Stimulated activated CD8-positive, alpha-beta memory T cell treated with anti-CD3 and anti-CD28 coated beads, Interleukin-7, amount 100 ng/mL, for 48 hours (primary cell): ENCODE results near the gene PIK3IP1.
A peak's percentile ranks its signal among the peaks of the same experiment; 100 is the strongest.

Experiments
- DNase-seq, 2 donors: peaks; one replicate each; pipeline ENCODE4 v3.0.0-alpha.2; 2020; ENCODE audit warnings: low read depth in 1 of 2; ENCODE audit errors: extremely low read depth in 1 of 2

Gene PIK3IP1

GRCh38 chr22:31313366-31314147 is 21.3 kb upstream of the PIK3IP1 start:
- DNase-seq, result peak in 1 of 2 donors; percentile 43

- no peak for DNase-seq
These were observed 15.9 kb upstream of the PIK3IP1 start for GRCh38 chr22:31308181-31308580.

GRCh38 chr22:31305194-31305593 is 12.9 kb upstream of the PIK3IP1 start:
- no peak for DNase-seq

- DNase-seq, result no peak
These were observed 10.2 kb upstream of the PIK3IP1 start for GRCh38 chr22:31302537-31302936.

- DNase-seq, result no peak
These were observed 9.7 kb upstream of the PIK3IP1 start for GRCh38 chr22:31302006-31302405.

- no peak for DNase-seq
These were observed 8.6 kb upstream of the PIK3IP1 start for GRCh38 chr22:31300896-31301295.

- DNase-seq, result no peak
These were observed 3.8 kb upstream of the PIK3IP1 start for GRCh38 chr22:31295831-31296657.

- DNase-seq, result no peak
These were observed 3.1 kb upstream of the PIK3IP1 start for GRCh38 chr22:31295360-31295759.

- no peak for DNase-seq
These were observed 630 bp downstream of the PIK3IP1 start for GRCh38 chr22:31291481-31292235.

GRCh38 chr22:31290494-31291471 is 1.5 kb downstream of the PIK3IP1 start:
- peak; percentile 89 for DNase-seq

- DNase-seq, result no peak
These were observed 2.9 kb downstream of the PIK3IP1 start for GRCh38 chr22:31289344-31289743.

GRCh38 chr22:31288496-31289240 is 3.6 kb downstream of the PIK3IP1 start:
- DNase-seq, result no peak

- DNase-seq, result no peak
These were observed 4.3 kb downstream of the PIK3IP1 start for GRCh38 chr22:31287818-31288495.

- peak in 1 of 2 donors; percentile 57 for DNase-seq
These were observed 5.7 kb downstream of the PIK3IP1 start for GRCh38 chr22:31286360-31287255.

GRCh38 chr22:31284281-31285155 is 7.8 kb downstream of the PIK3IP1 start:
- no peak for DNase-seq

- DNase-seq, result no peak
These were observed 9.4 kb downstream of the PIK3IP1 start for GRCh38 chr22:31282748-31283468.
